K562 (cell line): ENCODE data around the gene FAM186B. TPM values are rescaled to one million over a fixed set of nuclear protein-coding genes. Genes with fewer than 3 reads are reported as not detected.

ENCODE experiments used
- ATAC-seq: fragments of 200-7000 bp; cut with Tn5 transposase; 3 replicates; pipeline ENCODE4 v1.9.1; 2020; ENCODE audit warnings: moderate library complexity
- BruUV-seq: library from RNA; stranded (reverse); fragments of 400-500 nt; replicated peaks from 2 replicates; lab custom pipeline; 2021; lab: Mats Ljungman, UMichigan
- CTCF ChIA-PET: fragments of 300-600 bp; formaldehyde crosslinking; extraction: SDS; loops from one replicate; lab custom pipeline; 2021; ENCODE audit warnings: low intra/inter-chr PET ratio; lab: Yijun Ruan, JAX
- POLR2A ChIA-PET: fragments of 300-600, 350-650 bp; sonication (Branson Sonifier 250); formaldehyde crosslinking; extraction: SDS; loops from one replicate; lab custom pipeline; 2021; ENCODE audit warnings: antibody characterized with exemption, inconsistent platforms; lab: Yijun Ruan, JAX
- DNase-seq, 4 experiments: peaks; one replicate each; pipeline versions ENCODE4 v3.0.0 to v3.0.0-alpha.2; 2011 to 2018; ENCODE audit warnings: low spot score in 3 of 4, mixed read lengths in 3 of 4; ENCODE audit errors: extremely low read depth in 1 of 4
- FAIRE-seq: peaks from 2 replicates; lab custom pipeline; 2011; peaks lifted over from hg19 to GRCh38; lab: Jason Lieb, UNC
- H2AFZ ChIP-seq: 2 replicates; pipeline ENCODE4 v1.6.0; 2011; ENCODE audit warnings: low read depth, low read length, control low read depth, inconsistent platforms
- H3K27ac ChIP-seq: fragments of 200-600 bp; 3 replicates; pipeline ENCODE4 v1.8.0; 2011; ENCODE audit warnings: low read depth, mild to moderate bottlenecking, control low read depth, inconsistent platforms, low read length, moderate library complexity, mixed read lengths; ENCODE audit errors: extremely low read depth
- H3K27me3 ChIP-seq, 2 experiments: fragments of 300-600 bp in 1 of 2; 2 replicates in 1 of 2; 3 replicates in 1 of 2; pipeline versions ENCODE4 v1.6.0 to v1.8.0; 2011; ENCODE audit warnings: inconsistent platforms in 2 of 2, low read length in 2 of 2, mild to moderate bottlenecking in 1 of 2, mixed read lengths in 1 of 2, moderate library complexity in 1 of 2; ENCODE audit not compliant: control insufficient read depth in 2 of 2, insufficient read depth in 2 of 2
- H3K36me3 ChIP-seq: fragments of 300-600 bp; 3 replicates; pipeline ENCODE4 v1.8.0; 2011; ENCODE audit warnings: mild to moderate bottlenecking, low read length, inconsistent platforms; ENCODE audit not compliant: control insufficient read depth, insufficient read depth
- H3K4me1 ChIP-seq, 2 experiments: fragments of 200-600 bp in 1 of 2; replicated peaks in 1 of 2; 2 replicates in 1 of 2; 3 replicates in 1 of 2; pipeline versions ENCODE4 v1.5.1 to v1.8.0; 2011; ENCODE audit warnings: inconsistent platforms in 2 of 2, low read length in 2 of 2, mild to moderate bottlenecking in 1 of 2, mixed read lengths in 1 of 2, moderate library complexity in 1 of 2; ENCODE audit not compliant: control insufficient read depth in 2 of 2, insufficient read depth in 2 of 2
- H3K4me2 ChIP-seq: 2 replicates; pipeline ENCODE4 v1.6.1; 2011; ENCODE audit warnings: low read length, control low read depth, inconsistent platforms, mixed read lengths; ENCODE audit not compliant: insufficient read depth
- H3K4me3 ChIP-seq: fragments of 200-600 bp; sonication (generic), shearing (Covaris generic); 2 replicates; pipeline ENCODE4 v1.5.1; 2016; ENCODE audit warnings: control low read depth, inconsistent platforms
- H3K79me2 ChIP-seq: fragments of 200-600 bp; 3 replicates; pipeline ENCODE4 v1.8.0; 2011; ENCODE audit warnings: low read length, inconsistent platforms; ENCODE audit not compliant: control insufficient read depth, insufficient read depth
- H3K9ac ChIP-seq, 2 experiments: 2 replicates each; pipeline versions ENCODE4 v1.6.0 to v1.6.1; 2011; ENCODE audit warnings: low read depth in 2 of 2, low read length in 2 of 2, control low read depth in 1 of 2, inconsistent platforms in 1 of 2, mild to moderate bottlenecking in 1 of 2, mixed read lengths in 1 of 2; ENCODE audit not compliant: insufficient read depth in 1 of 2
- H3K9me1 ChIP-seq: one replicate; pipeline ENCODE4 v1.6.0; 2011; ENCODE audit warnings: inconsistent platforms, mild to moderate bottlenecking, low read length, moderate library complexity; ENCODE audit not compliant: control insufficient read depth, insufficient read depth
- H3K9me3 ChIP-seq: replicated peaks from 2 replicates; pipeline ENCODE4 v1.5.1; 2011; ENCODE audit warnings: low read depth, low read length, inconsistent platforms; ENCODE audit not compliant: control insufficient read depth, insufficient read depth
- H4K20me1 ChIP-seq: replicated peaks from 2 replicates; pipeline ENCODE4 v1.6.1; 2011; ENCODE audit warnings: low read length, inconsistent platforms, mixed read lengths; ENCODE audit not compliant: control insufficient read depth, insufficient read depth
- CCAR2 ChIP-seq: fragments of 200-400 bp; formaldehyde crosslinking; IDR thresholded peaks from 2 replicates; pipeline ENCODE4 v1.6.1; 2017; ENCODE audit warnings: mild to moderate bottlenecking, low read depth, low read length
- CREB3L1 ChIP-seq: fragments of 450-650 bp; IDR thresholded peaks from 2 replicates; pipeline ENCODE4 v1.6.1; 2014; ENCODE audit warnings: low read depth, mild to moderate bottlenecking, moderate library complexity, borderline replicate concordance
- CTBP1 ChIP-seq: fragments of 450-650 bp; IDR thresholded peaks from 2 replicates; pipeline ENCODE4 v1.6.1; 2016; ENCODE audit warnings: borderline replicate concordance
- E2F6 ChIP-seq, 2 experiments: IDR thresholded peaks; 2 replicates each; pipeline ENCODE4 v1.6.1; 2011; ENCODE audit warnings: borderline replicate concordance in 1 of 2, control low read depth in 1 of 2, low read depth in 1 of 2, low read length in 1 of 2, mild to moderate bottlenecking in 1 of 2, mixed read lengths in 1 of 2, moderate library complexity in 1 of 2; ENCODE audit not compliant: insufficient read depth in 1 of 2, insufficient read length in 1 of 2, poor library complexity in 1 of 2, severe bottlenecking in 1 of 2; ENCODE audit errors: extremely low read depth in 1 of 2
- GABPB1 ChIP-seq: sonication (generic); formaldehyde crosslinking; IDR thresholded peaks from 2 replicates; pipeline ENCODE4 v1.8.0; 2022; ENCODE audit warnings: mild to moderate bottlenecking, missing genetic modification reagents
- GATAD2A ChIP-seq: fragments of 450-650 bp; IDR thresholded peaks from 2 replicates; pipeline ENCODE4 v1.6.1; 2017
- RAD21 ChIP-seq, 2 experiments: fragments of 250-450 bp in 1 of 2; fragments of 450-650 bp in 1 of 2; sonication (Bioruptor Pico) in 1 of 2; formaldehyde crosslinking in 1 of 2; IDR thresholded peaks in 1 of 2; conservative IDR thresholded peaks in 1 of 2; 2 replicates each; pipeline versions ENCODE4 v1.4.0 to v1.8.0; 2020 to 2022; ENCODE audit warnings: mild to moderate bottlenecking in 2 of 2, moderate library complexity in 1 of 2
- SRF ChIP-seq, 2 experiments: fragments of 250-450, 450-650 bp in 1 of 2; sonication (Bioruptor Pico) in 1 of 2; sonication (generic) in 1 of 2; formaldehyde crosslinking; IDR thresholded peaks; 2 replicates each; pipeline versions ENCODE4 v1.5.0 to v1.5.1; 2020 to 2022; ENCODE audit warnings: mild to moderate bottlenecking in 1 of 2, missing genetic modification reagents in 1 of 2
- TARDBP ChIP-seq: fragments of 450-650 bp; IDR thresholded peaks from 2 replicates; pipeline ENCODE4 v1.6.1; 2016
- ZBTB7A ChIP-seq: IDR thresholded peaks from 2 replicates; pipeline ENCODE4 v1.6.1; 2011; ENCODE audit warnings: low read depth, mild to moderate bottlenecking, low read length, moderate library complexity, borderline replicate concordance; ENCODE audit not compliant: control insufficient read depth
- ZNF551 ChIP-seq: fragments of 250-450 bp; sonication (Bioruptor Pico); IDR thresholded peaks from 2 replicates; pipeline ENCODE4 v1.5.0; 2021; ENCODE audit warnings: mild to moderate bottlenecking, moderate library complexity
- WGBS: fragments of 100-300 bp; shearing (Covaris generic); methylation state at CpG from one replicate; pipeline ENCODE4 v1.1.6; 2016; ENCODE audit warnings: low coverage, mixed read lengths; ENCODE audit not compliant: insufficient coverage; ENCODE audit errors: missing lambda C conversion rate; 5-methylcytosine and 5-hydroxymethylcytosine counted together
- in situ Hi-C: fragments of 300-500 bp; cut with MboI; formaldehyde crosslinking; loops from 4 replicates; pipeline ENCODE4 v1.15.0; 2018; ENCODE audit warnings: inconsistent platforms, mixed read lengths
- intact Hi-C: fragments of 100-400 bp; cut with micrococcal nuclease; formaldehyde crosslinking; loops from 2 replicates; pipeline ENCODE4 v1.14.2; 2022
- polyA plus RNA-seq, 8 experiments: library from polyadenylated mRNA; depleted of rRNA in 4 of 8; stranded (reverse) in 5 of 8; unstranded in 3 of 8; fragments of >200 nt; fragmentation: Nextera tagmentation in 2 of 8; fragmentation: Illumina TruSeq in 1 of 8; extraction: Ambion mirVana in 2 of 8; extraction: Trizol in 1 of 8; gene quantifications; 2 replicates each; pipeline versions ENCODE4 v1.2.1 to v1.2.3, GENCODE V29; 2011 to 2014; ENCODE audit warnings: inconsistent platforms in 1 of 8, missing spikeins in 1 of 8
- total RNA-seq, 7 experiments: library from RNA; depleted of rRNA in 6 of 7; stranded (reverse); fragments of >200 nt in 6 of 7; fragmentation: Illumina TruSeq in 2 of 7; extraction: Trizol in 2 of 7; gene quantifications; 2 replicates each; pipeline versions ENCODE4 v1.2.1 to v1.2.3, GENCODE V29; 2011 to 2021; ENCODE audit warnings: low replicate concordance in 1 of 7
- TF ChIP-seq, protein P1 (sequence below), 3 experiments: IDR thresholded peaks in 2 of 3; conservative IDR thresholded peaks in 1 of 3; 2 replicates each; pipeline ENCODE4 v1.5.1; 2011 to 2012; ENCODE audit warnings: low read length in 3 of 3, mild to moderate bottlenecking in 3 of 3, control low read depth in 2 of 3, improper control_type of control experiment in 1 of 3, inconsistent platforms in 1 of 3, low read depth in 1 of 3, mixed read lengths in 1 of 3, moderate library complexity in 1 of 3; ENCODE audit not compliant: insufficient read depth in 2 of 3
- TF ChIP-seq, protein P2 (sequence below): sonication (generic); formaldehyde crosslinking; IDR thresholded peaks from 2 replicates; pipeline ENCODE4 v1.8.0; 2022; ENCODE audit warnings: missing genetic modification reagents, mild to moderate bottlenecking, moderate library complexity, borderline replicate concordance

FAM186B gene
- total and polyA plus RNA-seq, 9 of the 15 experiments (the other 6 are each of a cell fraction or from before 2014, with no cell fraction given): 0.07 to 0.42 (median 0.15) TPM

DNA sequence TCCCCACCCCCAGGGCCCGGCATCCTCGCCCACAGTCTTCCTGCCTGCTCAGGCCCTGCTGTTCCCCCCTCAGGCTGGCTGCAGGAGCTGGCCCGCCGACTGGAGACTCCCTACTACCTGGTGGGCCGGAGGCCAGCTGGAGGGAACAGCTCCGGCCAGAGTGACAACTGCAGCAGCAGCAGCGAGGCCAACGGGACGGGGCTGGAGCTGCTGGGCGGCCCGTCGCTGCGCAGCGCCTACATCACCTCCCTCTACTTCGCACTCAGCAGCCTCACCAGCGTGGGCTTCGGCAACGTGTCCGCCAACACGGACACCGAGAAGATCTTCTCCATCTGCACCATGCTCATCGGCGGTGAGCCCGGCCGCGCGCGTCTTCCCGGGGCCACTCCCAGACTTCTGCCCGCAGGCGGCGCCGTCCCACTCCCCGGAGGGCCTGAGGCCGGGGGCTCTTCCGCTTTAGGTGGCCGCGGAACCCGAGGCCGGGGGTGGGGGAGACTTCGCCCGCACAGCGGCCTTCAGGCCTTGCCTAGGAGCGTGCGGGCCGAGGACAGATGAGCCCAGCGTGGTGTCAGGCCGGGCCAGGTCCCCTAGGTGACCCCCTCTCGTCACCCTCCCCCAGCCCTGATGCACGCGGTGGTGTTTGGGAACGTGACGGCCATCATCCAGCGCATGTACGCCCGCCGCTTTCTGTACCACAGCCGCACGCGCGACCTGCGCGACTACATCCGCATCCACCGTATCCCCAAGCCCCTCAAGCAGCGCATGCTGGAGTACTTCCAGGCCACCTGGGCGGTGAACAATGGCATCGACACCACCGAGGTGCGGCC is 56.4 kb downstream of the FAM186B start:
- FAIRE-seq (no peak), ATAC-seq (peak; percentile 68), DNase-seq (peak; percentile 34 to 73 (median 67))
- in situ Hi-C loops (no loop called here), intact Hi-C loops (no loop called here)
- Histone ChIP-seq H3K79me2 (no peaks in the 10 kb centered on the region), H3K9me3 (no peaks in the 10 kb centered on the region), H3K4me1 (peaks cover 0 to 15% of the 10 kb centered on the region in 2 experiments; a peak in 3 of 5 replicates), H4K20me1 (0 out of 2 replicates have a peak, but pooled peaks cover 3% of the 10 kb centered on the region), H3K36me3 (no peaks in the 10 kb centered on the region), H3K27me3 (peaks cover 13 to 58% of the 10 kb centered on the region in 2 experiments; a peak in 4 of 5 replicates), H3K9me1 (peaks cover 3% of the 10 kb centered on the region), H3K4me3 (no peak overlapping the region), H2AFZ (peak overlapping the region; percentile 89), H3K27ac (no peak overlapping the region), H3K9ac (peak overlapping the region in 1 of 2 experiments; percentile 65; a peak in 2 of 4 replicates), H3K4me2 (peak overlapping the region; percentile 58)
- POLR2A ChIA-PET: interaction anchor here (0.7 kb wide), 1 partner anchor 15 kb away, joined by 4 read pairs; no protein-coding TSS in a partner anchor
- BruUV-seq: no TSS peak
- WGBS: 29% methylated on average over 57 of the region's 70 CpGs
- CTCF ChIA-PET: interaction anchor here (0.6 kb wide), 1 partner anchor 542 kb away, joined by 4 read pairs; no protein-coding TSS in a partner anchor
- TF ChIP-seq SRF (CRISPR knock-in tag; IDR thresholded peaks at IDR 0.05) (no peak), GABPB1 (CRISPR knock-in tag) (0 out of 2 replicates have a peak, but pooled peaks have one; percentile 28), CCAR2 (no peak), CREB3L1 (no peak), E2F6 (IDR thresholded peaks at IDR 0.05; ENCODE audit: borderline replicate concordance in 1 of 2, extremely low read depth in 1 of 2, insufficient read depth in 1 of 2, insufficient read length in 1 of 2, low read depth in 1 of 2, low read length in 1 of 2, poor library complexity in 1 of 2, severe bottlenecking in 1 of 2) (peak in 1 of 2 experiments; percentile 17), GATAD2A (no peak), RAD21 (CRISPR knock-in tag; conservative IDR thresholded peaks at IDR 0.05 in 1 of 2, IDR thresholded peaks at IDR 0.05 in 1 of 2) (peak in 1 of 2 experiments; percentile 32; a peak in 2 of 4 replicates), ZNF551 (CRISPR knock-in tag) (no peak), ZBTB7A (peak; percentile 67; the same call in 1 of the 2 replicates), CTBP1 (0 out of 2 replicates have a peak, but pooled peaks have one; percentile 24), TARDBP (no peak)
- TF ChIP-seq, protein P1, sequence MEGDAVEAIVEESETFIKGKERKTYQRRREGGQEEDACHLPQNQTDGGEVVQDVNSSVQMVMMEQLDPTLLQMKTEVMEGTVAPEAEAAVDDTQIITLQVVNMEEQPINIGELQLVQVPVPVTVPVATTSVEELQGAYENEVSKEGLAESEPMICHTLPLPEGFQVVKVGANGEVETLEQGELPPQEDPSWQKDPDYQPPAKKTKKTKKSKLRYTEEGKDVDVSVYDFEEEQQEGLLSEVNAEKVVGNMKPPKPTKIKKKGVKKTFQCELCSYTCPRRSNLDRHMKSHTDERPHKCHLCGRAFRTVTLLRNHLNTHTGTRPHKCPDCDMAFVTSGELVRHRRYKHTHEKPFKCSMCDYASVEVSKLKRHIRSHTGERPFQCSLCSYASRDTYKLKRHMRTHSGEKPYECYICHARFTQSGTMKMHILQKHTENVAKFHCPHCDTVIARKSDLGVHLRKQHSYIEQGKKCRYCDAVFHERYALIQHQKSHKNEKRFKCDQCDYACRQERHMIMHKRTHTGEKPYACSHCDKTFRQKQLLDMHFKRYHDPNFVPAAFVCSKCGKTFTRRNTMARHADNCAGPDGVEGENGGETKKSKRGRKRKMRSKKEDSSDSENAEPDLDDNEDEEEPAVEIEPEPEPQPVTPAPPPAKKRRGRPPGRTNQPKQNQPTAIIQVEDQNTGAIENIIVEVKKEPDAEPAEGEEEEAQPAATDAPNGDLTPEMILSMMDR (IDR thresholded peaks at IDR 0.05 in 2 of 3, conservative IDR thresholded peaks at IDR 0.05 in 1 of 3; ENCODE audit: insufficient read depth in 2 of 3, low read depth in 1 of 3, low read length in 3 of 3): peak; percentile 42 to 56 (median 53); a peak in 5 of 6 replicates
- TF ChIP-seq, protein P2, sequence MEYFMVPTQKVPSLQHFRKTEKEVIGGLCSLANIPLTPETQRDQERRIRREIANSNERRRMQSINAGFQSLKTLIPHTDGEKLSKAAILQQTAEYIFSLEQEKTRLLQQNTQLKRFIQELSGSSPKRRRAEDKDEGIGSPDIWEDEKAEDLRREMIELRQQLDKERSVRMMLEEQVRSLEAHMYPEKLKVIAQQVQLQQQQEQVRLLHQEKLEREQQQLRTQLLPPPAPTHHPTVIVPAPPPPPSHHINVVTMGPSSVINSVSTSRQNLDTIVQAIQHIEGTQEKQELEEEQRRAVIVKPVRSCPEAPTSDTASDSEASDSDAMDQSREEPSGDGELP (CRISPR knock-in tag): 0 out of 2 replicates have a peak, but pooled peaks have one; percentile 21
